IMR-90 (cell line): ENCODE results near the gene CHD6. TPM values are rescaled to one million over a fixed set of nuclear protein-coding genes. Genes with fewer than 3 reads are reported as not detected.

Experiments
- ATAC-seq: fragments of 200-7000 bp; cut with Tn5 transposase; 2 replicates; pipeline ENCODE4 v1.9.1; 2020; ENCODE audit warnings: low read depth, mild to moderate bottlenecking, moderate library complexity
- BruUV-seq: library from RNA; stranded (reverse); fragments of 400-500 nt; replicated peaks from 2 replicates; lab custom pipeline; 2021; lab: Mats Ljungman, UMichigan
- CTCF ChIA-PET: fragments of 300-600 bp; formaldehyde crosslinking; extraction: SDS; loops from one replicate; lab custom pipeline; 2021; ENCODE audit warnings: antibody characterized with exemption; lab: Yijun Ruan, JAX
- POLR2A ChIA-PET: fragments of 300-600 bp; sonication (Branson Sonifier 250); formaldehyde crosslinking; loops from one replicate; lab custom pipeline; 2022; ENCODE audit warnings: antibody characterized with exemption; ENCODE audit not compliant: unreplicated experiment; lab: Charles Lee
- DNase-seq: peaks from one replicate; pipeline ENCODE4 v3.0.0; 2013
- H2AFZ ChIP-seq: replicated peaks from 2 replicates; pipeline ENCODE3; 2013; ENCODE audit warnings: low read length, mild to moderate bottlenecking; ENCODE audit not compliant: poor library complexity
- H2AK5ac ChIP-seq: 2 replicates; pipeline ENCODE4 v1.6.1; 2013; ENCODE audit warnings: low read depth, low read length, inconsistent platforms
- H2AK9ac ChIP-seq: replicated peaks from 2 replicates; pipeline ENCODE3; 2013; ENCODE audit warnings: mild to moderate bottlenecking, low read depth, low read length, moderate library complexity; ENCODE audit not compliant: poor library complexity
- H2BK120ac ChIP-seq: 2 replicates; pipeline ENCODE4 v1.6.1; 2013; ENCODE audit warnings: low read depth, low read length, inconsistent platforms
- H2BK15ac ChIP-seq: 3 replicates; pipeline ENCODE4 v1.6.1; 2013; ENCODE audit warnings: low read depth, low read length, inconsistent platforms
- H2BK20ac ChIP-seq: 2 replicates; pipeline ENCODE4 v1.6.1; 2013; ENCODE audit warnings: low read depth, mild to moderate bottlenecking, inconsistent platforms, low read length, moderate library complexity
- H2BK5ac ChIP-seq: 2 replicates; pipeline ENCODE4 v1.6.1; 2013; ENCODE audit warnings: mild to moderate bottlenecking, low read depth, low read length, inconsistent platforms; ENCODE audit not compliant: poor library complexity, severe bottlenecking
- H3K14ac ChIP-seq: replicated peaks from 2 replicates; pipeline ENCODE4 v1.6.1; 2013; ENCODE audit warnings: low read depth, low read length, inconsistent platforms
- H3K18ac ChIP-seq: 2 replicates; pipeline ENCODE4 v1.6.1; 2013; ENCODE audit warnings: low read depth, low read length, control low read depth
- H3K23ac ChIP-seq: 2 replicates; pipeline ENCODE4 v1.6.1; 2013; ENCODE audit warnings: low read depth, low read length, inconsistent platforms
- H3K27ac ChIP-seq: 2 replicates; pipeline ENCODE4 v1.5.1; 2013; ENCODE audit warnings: mild to moderate bottlenecking, control low read depth, low read length; ENCODE audit not compliant: insufficient read depth
- H3K27me3 ChIP-seq: 2 replicates; pipeline ENCODE4 v1.6.1; 2013; ENCODE audit warnings: low read length; ENCODE audit not compliant: control insufficient read depth, insufficient read depth
- H3K36me3 ChIP-seq: 2 replicates; pipeline ENCODE4 v1.6.1; 2013; ENCODE audit warnings: low read length, mixed read lengths; ENCODE audit not compliant: control insufficient read depth, insufficient read depth
- H3K4ac ChIP-seq: 2 replicates; pipeline ENCODE4 v1.6.1; 2013; ENCODE audit warnings: low read depth, low read length, inconsistent platforms
- H3K4me1 ChIP-seq: 2 replicates; pipeline ENCODE4 v1.6.1; 2013; ENCODE audit warnings: low read length, mixed read lengths; ENCODE audit not compliant: control insufficient read depth, insufficient read depth
- H3K4me2 ChIP-seq: 2 replicates; pipeline ENCODE4 v1.6.1; 2013; ENCODE audit warnings: low read depth, mild to moderate bottlenecking, control low read depth, low read length, moderate library complexity
- H3K4me3 ChIP-seq: 2 replicates; pipeline ENCODE4 v1.5.1; 2013; ENCODE audit warnings: low read depth, mild to moderate bottlenecking, control low read depth, low read length, moderate library complexity; ENCODE audit not compliant: insufficient read depth
- H3K56ac ChIP-seq: 2 replicates; pipeline ENCODE4 v1.6.1; 2013; ENCODE audit warnings: low read length, inconsistent platforms; ENCODE audit not compliant: insufficient read depth; ENCODE audit errors: extremely low read depth
- H3K79me1 ChIP-seq, 2 experiments: 2 replicates each; pipeline ENCODE4 v1.6.1; 2013; ENCODE audit warnings: low read length in 2 of 2, inconsistent platforms in 1 of 2, low read depth in 1 of 2
- H3K9ac ChIP-seq: 2 replicates; pipeline ENCODE4 v1.6.1; 2013; ENCODE audit warnings: low read depth, low read length, control low read depth
- H3K9me1 ChIP-seq: 2 replicates; pipeline ENCODE4 v1.6.1; 2013; ENCODE audit warnings: low read length, inconsistent platforms; ENCODE audit not compliant: insufficient read depth
- H3K9me3 ChIP-seq: 2 replicates; pipeline ENCODE4 v1.6.1; 2013; ENCODE audit warnings: low read length; ENCODE audit not compliant: control insufficient read depth, insufficient read depth
- H4K20me1 ChIP-seq: 2 replicates; pipeline ENCODE4 v1.6.1; 2013; ENCODE audit warnings: low read length, inconsistent platforms; ENCODE audit not compliant: insufficient read depth
- H4K5ac ChIP-seq: 2 replicates; pipeline ENCODE4 v1.6.1; 2013; ENCODE audit warnings: mild to moderate bottlenecking, low read depth, low read length, control low read depth
- H4K8ac ChIP-seq, 2 experiments: 2 replicates each; pipeline ENCODE4 v1.6.1; 2013; ENCODE audit warnings: low read depth in 2 of 2, low read length in 2 of 2, control low read depth in 1 of 2, inconsistent platforms in 1 of 2
- H4K91ac ChIP-seq: 2 replicates; pipeline ENCODE4 v1.6.1; 2013; ENCODE audit warnings: low read depth, low read length, inconsistent platforms; ENCODE audit not compliant: insufficient read depth
- MXI1 ChIP-seq: IDR thresholded peaks from 2 replicates; pipeline ENCODE4 v1.6.1; 2012; ENCODE audit warnings: low read depth, mild to moderate bottlenecking, low read length, moderate library complexity, borderline replicate concordance
- POLR2A ChIP-seq: IDR thresholded peaks from 2 replicates; pipeline ENCODE4 v1.6.1; 2012; ENCODE audit warnings: mild to moderate bottlenecking, low read depth, low read length
- RAD21 ChIP-seq: IDR thresholded peaks from 2 replicates; pipeline ENCODE4 v1.6.1; 2012; ENCODE audit warnings: low read length, improper control_type of control experiment
- WGBS, 2 experiments: methylation state at CpG; one replicate each; pipeline versions ENCODE4 v1.1.5 to v1.1.7; 2013; ENCODE audit warnings: missing lambda C conversion rate in 2 of 2; ENCODE audit not compliant: insufficient read length in 1 of 2; ENCODE audit errors: extremely low coverage in 2 of 2; 5-methylcytosine and 5-hydroxymethylcytosine counted together
- dilution Hi-C: fragments of 300-500 bp; cut with HindIII; formaldehyde crosslinking; loops from one replicate; pipeline ENCODE4 v1.14.3; 2018; ENCODE audit warnings: low sequenced_read_pairs; ENCODE audit not compliant: unreplicated experiment
- in situ Hi-C: fragments of 300-500 bp; cut with MboI; formaldehyde crosslinking; loops from 3 replicates; pipeline ENCODE4 v1.14.3; 2019; ENCODE audit warnings: low sequenced_read_pairs, inconsistent platforms, mixed read lengths
- intact Hi-C: fragments of 100-400 bp; cut with micrococcal nuclease; formaldehyde crosslinking; loops from 2 replicates; pipeline ENCODE4 v1.10.0; 2022
- polyA plus RNA-seq, 3 experiments: library from polyadenylated mRNA; depleted of rRNA; stranded (reverse); fragments of >200 nt; gene quantifications; 2 replicates each; pipeline ENCODE4 v1.2.3, GENCODE V29; 2012; ENCODE audit warnings: low replicate concordance in 1 of 3
- total RNA-seq: library from RNA; depleted of rRNA; stranded (reverse); fragments of >200 nt; gene quantifications from 2 replicates; pipeline ENCODE4 v1.2.3, GENCODE V29; 2012

CHD6 gene
- total and polyA plus RNA-seq, 2 of the 4 experiments (the other 2 are of a cell fraction) = 8.8 to 26.7 TPM

- no peak overlapping the region for H3K18ac ChIP-seq
- H3K27ac ChIP-seq = no peak overlapping the region
- no peak overlapping the region for H4K5ac ChIP-seq
- ChIA-PET CTCF (no interaction called here), POLR2A (no interaction called here)
- H3K27me3 ChIP-seq = peaks cover 51% of the 10 kb centered on the region
- no peak overlapping the region for H2AFZ ChIP-seq
- no peak overlapping the region for H2AK9ac ChIP-seq
- no peaks in the 10 kb centered on the region for H3K36me3 ChIP-seq
- no peak overlapping the region for H4K8ac ChIP-seq
- no peaks in the 10 kb centered on the region for H3K9me1 ChIP-seq
- no peak for DNase-seq
- intact Hi-C loops = no loop called here
- peaks cover 4% of the 10 kb centered on the region; the same call in 1 of the 2 replicates for H3K9me3 ChIP-seq
- no peak overlapping the region for H3K23ac ChIP-seq
- H4K91ac ChIP-seq = no peak overlapping the region
- no peak overlapping the region for H2BK5ac ChIP-seq
- no peak overlapping the region for H2BK15ac ChIP-seq
- no peak overlapping the region for H3K9ac ChIP-seq
- no peak overlapping the region for H3K4ac ChIP-seq
- no peak overlapping the region for H2BK120ac ChIP-seq
- no TSS peak for BruUV-seq
- TF ChIP-seq RAD21 (no peak), POLR2A (no peak), MXI1 (no peak)
- no peaks in the 10 kb centered on the region for H4K20me1 ChIP-seq
- H2AK5ac ChIP-seq = no peak overlapping the region
- H3K79me1 ChIP-seq = no peaks in the 10 kb centered on the region
- dilution Hi-C loops = no loop called here
- no peak for ATAC-seq
- 49% methylated on average over 7 of the region's 9 CpGs; no CpG with 5 or more reads in 1 of the 2 experiments for WGBS, 2 experiments
- no peak overlapping the region for H3K4me2 ChIP-seq
- H2BK20ac ChIP-seq = no peak overlapping the region
- H3K56ac ChIP-seq = no peak overlapping the region
- no peaks in the 10 kb centered on the region for H3K4me1 ChIP-seq
- no peak overlapping the region for H3K4me3 ChIP-seq
- in situ Hi-C loops = no loop called here
- H3K14ac ChIP-seq = no peak overlapping the region
These were observed 242.3 kb downstream of the CHD6 start for GRCh38 chr20:41375846-41376245.
